H1 (cell line): ENCODE results near the gene FIGNL1. TPM values are rescaled to one million over a fixed set of nuclear protein-coding genes. Genes with fewer than 3 reads are reported as not detected.

Experiments
- CTCF ChIA-PET: fragments of 300-600 bp; sonication (Branson Sonifier 250); formaldehyde crosslinking; loops from one replicate; lab custom pipeline; 2021; ENCODE audit not compliant: partially characterized antibody; lab: Charles Lee
- POLR2A ChIA-PET: fragments of 300-600 bp; sonication (Branson Sonifier 250); formaldehyde crosslinking; loops from one replicate; lab custom pipeline; 2021; ENCODE audit warnings: inconsistent platforms; ENCODE audit not compliant: partially characterized antibody; lab: Charles Lee
- DNase-seq, 2 experiments: peaks; one replicate each; pipeline versions ENCODE4 v3.0.0 to v3.0.0-alpha.2; 2010 to 2022; ENCODE audit warnings: low spot score in 2 of 2, low read depth in 1 of 2, mixed read lengths in 1 of 2
- FAIRE-seq: peaks from 2 replicates; lab custom pipeline; 2011; peaks lifted over from hg19 to GRCh38; lab: Jason Lieb, UNC
- H2AFZ ChIP-seq: 2 replicates; pipeline ENCODE4 v1.8.1; 2012; ENCODE audit warnings: low read length, inconsistent platforms
- H2AK5ac ChIP-seq: 2 replicates; pipeline ENCODE4 v1.6.1; 2013; ENCODE audit warnings: low read depth, low read length
- H2BK120ac ChIP-seq: replicated peaks from 2 replicates; pipeline ENCODE3; 2013; ENCODE audit warnings: low read depth, low read length, inconsistent platforms
- H2BK12ac ChIP-seq: 2 replicates; pipeline ENCODE4 v1.6.1; 2013; ENCODE audit warnings: low read depth, low read length
- H2BK15ac ChIP-seq: 2 replicates; pipeline ENCODE4 v1.6.1; 2013; ENCODE audit warnings: low read length
- H2BK20ac ChIP-seq: 2 replicates; pipeline ENCODE4 v1.6.1; 2013; ENCODE audit warnings: low read length
- H2BK5ac ChIP-seq: 2 replicates; pipeline ENCODE4 v1.6.1; 2013; ENCODE audit warnings: low read depth, low read length
- H3K14ac ChIP-seq: 2 replicates; pipeline ENCODE4 v1.6.1; 2013; ENCODE audit warnings: inconsistent platforms; ENCODE audit not compliant: insufficient read length
- H3K18ac ChIP-seq: 2 replicates; pipeline ENCODE4 v1.6.1; 2013; ENCODE audit warnings: low read length; ENCODE audit errors: extremely low read depth
- H3K23ac ChIP-seq: 2 replicates; pipeline ENCODE4 v1.6.1; 2013; ENCODE audit warnings: inconsistent platforms; ENCODE audit not compliant: insufficient read length
- H3K23me2 ChIP-seq: 2 replicates; pipeline ENCODE4 v1.6.1; 2013; ENCODE audit warnings: low read depth, low read length
- H3K27ac ChIP-seq: 2 replicates; pipeline ENCODE4 v1.6.1; 2011; ENCODE audit warnings: low read depth, low read length, inconsistent platforms
- H3K27me3 ChIP-seq, 4 experiments: replicated peaks in 1 of 4; 1 replicate in 1 of 4; 2 replicates in 3 of 4; pipeline versions ENCODE4 v1.6.1 to v1.8.1; 2011 to 2013; ENCODE audit warnings: low read length in 3 of 4, mild to moderate bottlenecking in 3 of 4, inconsistent platforms in 2 of 4, mixed read lengths in 2 of 4, moderate library complexity in 1 of 4; ENCODE audit not compliant: control insufficient read depth in 3 of 4, insufficient read depth in 3 of 4; ENCODE audit errors: extremely low read depth in 1 of 4
- H3K36me3 ChIP-seq, 4 experiments: 2 replicates each; pipeline versions ENCODE4 v1.6.1 to v1.8.1; 2011 to 2013; ENCODE audit warnings: mild to moderate bottlenecking in 4 of 4, low read length in 3 of 4, moderate library complexity in 2 of 4, control low read depth in 1 of 4, inconsistent platforms in 1 of 4; ENCODE audit not compliant: insufficient read depth in 4 of 4, control insufficient read depth in 2 of 4
- H3K4ac ChIP-seq: replicated peaks from 2 replicates; pipeline ENCODE3; 2013; ENCODE audit warnings: low read length, low read depth, mixed read lengths, inconsistent platforms; ENCODE audit not compliant: insufficient read length
- H3K4me1 ChIP-seq, 4 experiments: replicated peaks in 1 of 4; 1 replicate in 1 of 4; 2 replicates in 3 of 4; pipeline versions ENCODE4 v1.6.1 to v1.8.1; 2011 to 2013; ENCODE audit warnings: low read length in 3 of 4, inconsistent platforms in 2 of 4, mixed read lengths in 1 of 4; ENCODE audit not compliant: insufficient read depth in 4 of 4, control insufficient read depth in 3 of 4
- H3K4me2 ChIP-seq, 2 experiments: 2 replicates each; pipeline versions ENCODE4 v1.6.1 to v1.8.1; 2011 to 2013; ENCODE audit warnings: low read depth in 2 of 2, low read length in 2 of 2, control low read depth in 1 of 2, inconsistent platforms in 1 of 2, mild to moderate bottlenecking in 1 of 2; ENCODE audit not compliant: insufficient read depth in 1 of 2
- H3K4me3 ChIP-seq, 4 experiments: fragments of 200-600, 300-600 bp in 1 of 4; sonication (generic), shearing (Covaris generic), sonication (Bioruptor Twin) in 1 of 4; 2 replicates each; pipeline versions ENCODE4 v1.5.1 to v1.8.1; 2011 to 2016; ENCODE audit warnings: low read length in 4 of 4, low read depth in 3 of 4, control low read depth in 2 of 4, inconsistent platforms in 2 of 4, mild to moderate bottlenecking in 2 of 4, mixed read lengths in 1 of 4, moderate library complexity in 1 of 4; ENCODE audit not compliant: insufficient read depth in 2 of 4; ENCODE audit errors: extremely low read depth in 1 of 4
- H3K56ac ChIP-seq: replicated peaks from 2 replicates; pipeline ENCODE3; 2013; ENCODE audit warnings: low read depth, mild to moderate bottlenecking, mixed read lengths, low read length, inconsistent platforms; ENCODE audit not compliant: insufficient read length
- H3K79me1 ChIP-seq: 2 replicates; pipeline ENCODE4 v1.6.1; 2013; ENCODE audit warnings: low read depth, low read length, control low read depth
- H3K79me2 ChIP-seq, 2 experiments: 2 replicates each; pipeline versions ENCODE4 v1.6.1 to v1.8.1; 2012 to 2013; ENCODE audit warnings: low read length in 2 of 2, mild to moderate bottlenecking in 2 of 2, inconsistent platforms in 1 of 2; ENCODE audit not compliant: insufficient read depth in 2 of 2, control insufficient read depth in 1 of 2
- H3K9ac ChIP-seq, 4 experiments: replicated peaks in 1 of 4; 1 replicate in 1 of 4; 2 replicates in 3 of 4; pipeline versions ENCODE4 v1.6.1 to v1.8.1; 2011 to 2013; ENCODE audit warnings: low read depth in 3 of 4, low read length in 3 of 4, control low read depth in 2 of 4, mild to moderate bottlenecking in 2 of 4, moderate library complexity in 2 of 4, inconsistent platforms in 1 of 4; ENCODE audit errors: extremely low read depth in 1 of 4
- H3K9me3 ChIP-seq, 2 experiments: 2 replicates each; pipeline versions ENCODE4 v1.6.1 to v1.8.1; 2012 to 2013; ENCODE audit warnings: mild to moderate bottlenecking in 2 of 2, moderate library complexity in 2 of 2, control low read depth in 1 of 2, inconsistent platforms in 1 of 2, low read depth in 1 of 2, low read length in 1 of 2, mixed read lengths in 1 of 2; ENCODE audit not compliant: insufficient read depth in 2 of 2
- H4K20me1 ChIP-seq, 2 experiments: replicated peaks in 1 of 2; 2 replicates each; pipeline versions ENCODE3 to v1.8.1; 2011 to 2013; ENCODE audit warnings: inconsistent platforms in 2 of 2, low read length in 2 of 2, mild to moderate bottlenecking in 1 of 2; ENCODE audit not compliant: insufficient read depth in 2 of 2, control insufficient read depth in 1 of 2
- H4K5ac ChIP-seq: 2 replicates; pipeline ENCODE4 v1.6.1; 2013; ENCODE audit warnings: low read length, low read depth, mixed read lengths, inconsistent platforms; ENCODE audit not compliant: insufficient read length
- H4K8ac ChIP-seq: 2 replicates; pipeline ENCODE4 v1.8.0; 2013; ENCODE audit warnings: mild to moderate bottlenecking, moderate library complexity, low read length, inconsistent platforms; ENCODE audit not compliant: insufficient read depth; ENCODE audit errors: extremely low read depth
- H4K91ac ChIP-seq: replicated peaks from 2 replicates; pipeline ENCODE3; 2013; ENCODE audit warnings: low read length, mixed read lengths, inconsistent platforms; ENCODE audit not compliant: insufficient read length
- CBX8 ChIP-seq: fragments of 300-800, 300-1000 bp; sonication (generic); IDR thresholded peaks from 2 replicates; pipeline ENCODE4 v1.7.1; 2016; ENCODE audit warnings: low read depth, low read length, borderline replicate concordance
- WGBS, 2 experiments: shearing (Covaris generic) in 1 of 2; methylation state at CpG; one replicate each; pipeline versions ENCODE4 v1.1.6 to v1.1.7; 2013 to 2015; ENCODE audit warnings: low lambda C conversion rate in 2 of 2, mixed read lengths in 2 of 2, inconsistent platforms in 1 of 2, low coverage in 1 of 2, missing lambda C conversion rate in 1 of 2; ENCODE audit not compliant: insufficient replicate concordance in 2 of 2, insufficient coverage in 1 of 2, insufficient read length in 1 of 2; ENCODE audit errors: extremely low coverage in 1 of 2, missing lambda C conversion rate in 1 of 2; 5-methylcytosine and 5-hydroxymethylcytosine counted together
- polyA plus RNA-seq, 7 experiments: library from polyadenylated mRNA; depleted of rRNA in 3 of 7; stranded (reverse) in 5 of 7; unstranded in 2 of 7; fragments of >200 nt in 5 of 7; fragments of 200-250 nt in 2 of 7; gene quantifications; 1 replicate in 5 of 7; 2 replicates in 1 of 7; 4 replicates in 1 of 7; pipeline versions ENCODE4 v1.2.1 to v1.2.3, GENCODE V29; 2011 to 2013; ENCODE audit warnings: missing spikeins in 2 of 7, mixed read lengths in 2 of 7
- total RNA-seq: library from RNA; stranded (reverse); fragmentation: NEBNext Ultra II Directional; extraction: Animal tissue kit (Norgen Biotek cat#: 25700); gene quantifications from 2 replicates; pipeline ENCODE4 v1.2.1, GENCODE V29; 2021
- TF ChIP-seq, protein P1 (sequence below), 3 experiments: IDR thresholded peaks; 1 replicate in 2 of 3; 2 replicates in 1 of 3; pipeline versions ENCODE4 v1.5.1 to v1.6.1; 2011; ENCODE audit warnings: low read length in 3 of 3, mild to moderate bottlenecking in 3 of 3, inconsistent platforms in 2 of 3, low read depth in 1 of 3, moderate library complexity in 1 of 3; ENCODE audit not compliant: insufficient read depth in 1 of 3; ENCODE audit errors: control extremely low read depth in 1 of 3

Gene FIGNL1
- total and polyA plus RNA-seq, 2 of the 8 experiments (the other 6 are each of a cell fraction or from before 2014, with no cell fraction given): 6.5 to 9.9 TPM

DNA sequence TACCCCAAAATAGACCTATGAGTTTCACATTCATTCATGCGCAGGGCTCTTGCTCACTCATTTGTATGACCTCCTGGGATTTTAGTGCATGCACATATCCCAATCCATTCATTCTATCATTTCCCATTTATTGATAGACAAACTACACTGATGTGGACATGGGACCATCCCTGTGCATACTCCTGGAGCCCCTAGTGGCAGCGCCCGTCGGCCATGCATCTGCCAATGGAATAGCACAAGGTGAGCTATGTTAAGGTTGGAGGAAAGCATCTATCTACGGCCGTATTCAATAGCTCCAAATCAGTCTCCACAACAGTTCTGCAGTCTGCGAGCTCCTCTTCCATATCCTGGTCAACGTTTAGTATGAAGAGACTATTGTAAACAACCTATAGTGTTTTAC lies 31.7 kb upstream of the FIGNL1 start:
- ChIA-PET CTCF (interaction anchor here (1.0 to 2.0 kb wide), 2 partner anchors 14 to 105 kb away, joined by 3 to 11 read pairs; no protein-coding TSS in a partner anchor), POLR2A (no interaction called here)
- H3K36me3 ChIP-seq: no peaks in the 10 kb centered on the region
- H2BK5ac ChIP-seq: no peak overlapping the region
- H3K23me2 ChIP-seq: no peaks in the 10 kb centered on the region
- H2AK5ac ChIP-seq: no peak overlapping the region
- no peak overlapping the region for H3K4ac ChIP-seq
- no peak overlapping the region for H2BK120ac ChIP-seq
- H3K4me1 ChIP-seq: no peaks in the 10 kb centered on the region
- H3K27ac ChIP-seq: no peak overlapping the region
- FAIRE-seq: no peak
- H3K56ac ChIP-seq: no peak overlapping the region
- H2BK20ac ChIP-seq: no peak overlapping the region
- H3K23ac ChIP-seq: no peak overlapping the region
- H4K5ac ChIP-seq: no peak overlapping the region
- H3K9me3 ChIP-seq: peaks cover 2 to 7% of the 10 kb centered on the region in 2 experiments; a peak in 2 of 4 replicates
- WGBS, 2 experiments: 93% methylated on average over 8 of the region's 8 CpGs; no CpG with 5 or more reads in 1 of the 2 experiments
- H2BK12ac ChIP-seq: no peak overlapping the region
- no peaks in the 10 kb centered on the region for H3K79me1 ChIP-seq
- no peak overlapping the region for H4K91ac ChIP-seq
- no peak overlapping the region for H3K4me2 ChIP-seq
- H2BK15ac ChIP-seq: no peak overlapping the region
- no peak overlapping the region for H2AFZ ChIP-seq
- H3K27me3 ChIP-seq: no peaks in the 10 kb centered on the region
- H3K14ac ChIP-seq: no peak overlapping the region
- no peak overlapping the region for H4K8ac ChIP-seq
- no peaks in the 10 kb centered on the region for H3K79me2 ChIP-seq
- DNase-seq: no peak
- H4K20me1 ChIP-seq: no peaks in the 10 kb centered on the region
- no peak for TF ChIP-seq CBX8
- TF ChIP-seq, protein P1, sequence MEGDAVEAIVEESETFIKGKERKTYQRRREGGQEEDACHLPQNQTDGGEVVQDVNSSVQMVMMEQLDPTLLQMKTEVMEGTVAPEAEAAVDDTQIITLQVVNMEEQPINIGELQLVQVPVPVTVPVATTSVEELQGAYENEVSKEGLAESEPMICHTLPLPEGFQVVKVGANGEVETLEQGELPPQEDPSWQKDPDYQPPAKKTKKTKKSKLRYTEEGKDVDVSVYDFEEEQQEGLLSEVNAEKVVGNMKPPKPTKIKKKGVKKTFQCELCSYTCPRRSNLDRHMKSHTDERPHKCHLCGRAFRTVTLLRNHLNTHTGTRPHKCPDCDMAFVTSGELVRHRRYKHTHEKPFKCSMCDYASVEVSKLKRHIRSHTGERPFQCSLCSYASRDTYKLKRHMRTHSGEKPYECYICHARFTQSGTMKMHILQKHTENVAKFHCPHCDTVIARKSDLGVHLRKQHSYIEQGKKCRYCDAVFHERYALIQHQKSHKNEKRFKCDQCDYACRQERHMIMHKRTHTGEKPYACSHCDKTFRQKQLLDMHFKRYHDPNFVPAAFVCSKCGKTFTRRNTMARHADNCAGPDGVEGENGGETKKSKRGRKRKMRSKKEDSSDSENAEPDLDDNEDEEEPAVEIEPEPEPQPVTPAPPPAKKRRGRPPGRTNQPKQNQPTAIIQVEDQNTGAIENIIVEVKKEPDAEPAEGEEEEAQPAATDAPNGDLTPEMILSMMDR (IDR thresholded peaks at IDR 0.05; ENCODE audit: control extremely low read depth in 1 of 3, insufficient read depth in 1 of 3, low read depth in 1 of 3, low read length in 3 of 3): peak in 2 of 3 experiments; percentile 33 to 37; a peak in 2 of 4 replicates
- H3K18ac ChIP-seq: no peak overlapping the region
- H3K9ac ChIP-seq: no peak overlapping the region
- H3K4me3 ChIP-seq: no peak overlapping the region
